Activated CD4-positive, alpha-beta T cell treated with anti-CD3 and anti-CD28 coated beads, Interleukin-2, amount 50 U/mL, for 24 hours (primary cell): ENCODE results near the gene C1QTNF5.

Source experiments
- DNase-seq, 2 donors: peaks; one replicate each; pipeline ENCODE4 v3.0.0-alpha.2; 2020; ENCODE audit warnings: low read depth in 1 of 2, low spot score in 1 of 2

Gene C1QTNF5

DNA sequence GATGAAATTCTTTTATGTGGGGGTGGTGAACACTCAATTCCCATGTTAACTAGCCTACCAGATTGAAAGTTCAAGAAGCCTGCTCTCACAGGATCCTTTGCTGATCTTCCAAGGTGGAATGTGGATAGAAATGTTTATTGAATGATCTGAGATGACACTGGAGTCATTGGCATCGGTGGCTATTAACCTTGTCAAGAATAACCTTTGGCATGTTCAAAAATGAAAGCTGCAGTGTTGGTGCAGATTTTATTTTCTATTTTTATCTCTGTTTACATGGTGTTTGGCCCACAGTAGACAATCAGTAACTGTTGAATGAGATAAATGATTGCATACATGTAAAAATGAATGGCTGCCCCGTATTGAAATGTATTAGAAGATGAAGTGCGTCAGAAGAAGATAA is 42.7 kb downstream of the C1QTNF5 start:
- no peak for DNase-seq

DNA sequence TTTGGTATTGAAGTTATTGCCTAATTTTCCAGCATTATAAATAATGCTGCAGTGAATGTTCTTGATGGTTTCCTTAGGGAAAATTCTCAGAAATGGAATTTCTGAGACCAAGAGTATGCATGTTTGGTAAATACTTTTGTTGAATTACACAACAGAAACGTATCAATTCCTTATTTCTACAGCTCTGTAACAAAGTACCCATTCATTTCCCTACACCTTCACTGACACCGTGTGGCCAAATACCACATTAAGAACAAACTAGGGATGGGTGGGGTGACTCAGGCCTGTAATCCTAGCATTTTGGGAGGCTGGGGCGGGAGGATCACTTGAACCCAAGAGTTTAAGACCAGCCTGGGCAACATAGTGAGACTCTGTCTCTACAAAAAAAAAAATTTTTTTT is 45.5 kb downstream of the C1QTNF5 start:
- DNase-seq, result no peak

DNA sequence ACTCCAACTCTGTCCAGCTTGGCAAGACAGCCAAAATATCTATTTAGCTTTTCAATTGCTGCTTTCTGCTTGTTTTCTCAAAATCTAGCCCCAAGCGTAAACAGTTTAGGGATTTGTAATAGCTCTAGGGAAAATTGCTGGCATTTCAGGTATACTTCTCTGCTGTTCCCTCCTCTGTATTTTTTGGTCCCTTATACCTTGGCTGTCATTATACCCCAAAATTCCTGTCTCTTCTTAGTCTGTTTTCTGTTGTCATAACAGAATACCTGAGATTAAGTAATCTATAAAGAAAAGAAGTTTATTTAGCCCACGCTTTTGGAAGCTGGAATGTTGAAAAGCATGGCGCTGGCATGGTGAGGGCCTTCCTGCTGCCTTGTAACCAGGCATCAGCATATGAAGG is 47.2 kb downstream of the C1QTNF5 start:
- DNase-seq, result no peak

DNA sequence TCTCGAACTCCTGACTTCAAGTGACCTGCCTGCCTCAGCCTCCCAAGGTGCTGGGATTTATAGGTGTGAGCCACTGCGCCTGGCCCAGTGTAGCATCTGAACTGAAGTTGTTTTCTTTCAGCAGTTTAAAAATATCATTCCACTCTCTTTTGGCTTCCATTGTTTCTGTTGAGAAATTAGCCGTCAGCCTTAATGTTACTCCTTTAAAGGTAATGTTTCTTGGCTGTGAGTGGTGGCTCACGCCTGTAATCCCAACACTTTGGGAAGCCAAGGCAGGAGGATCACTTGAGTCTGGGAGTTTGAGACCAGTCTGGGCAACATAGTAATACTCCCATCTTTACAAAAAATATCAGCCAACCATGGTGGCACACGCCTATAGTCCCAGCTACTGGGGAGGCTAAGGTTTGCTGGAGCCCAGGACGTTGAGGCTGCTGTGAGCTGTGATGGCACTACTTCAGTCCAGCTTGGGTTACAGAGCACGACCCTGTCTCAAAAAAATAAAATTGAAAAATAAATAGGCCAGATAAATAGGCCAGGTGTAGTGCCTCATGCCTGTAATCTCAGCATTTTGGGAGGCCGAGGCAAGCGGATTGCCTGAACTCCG is 49.7 kb downstream of the C1QTNF5 start:
- no peak for DNase-seq
